VCaP (cell line): Measurements from ENCODE around the gene NNAT.
"Not testable (repeated sequence)": the region's sequence is repeated elsewhere in the genome, so short reads cannot be mapped to it uniquely, and the experiment has no call there.

Experiments used
- H3K27ac ChIP-seq: fragments of 450-650 bp; 2 replicates; pipeline ENCODE4 v1.5.1; 2017
- CTCF ChIP-seq: fragments of 450-650 bp; conservative IDR thresholded peaks from 2 replicates; pipeline ENCODE4 v1.5.1; 2017; ENCODE audit warnings: mild to moderate bottlenecking, moderate library complexity

The NNAT gene

GRCh38 chr20:37479266-37479665 is 41.8 kb upstream of the NNAT start:
- TF ChIP-seq CTCF: no peak
- no peak overlapping the region for H3K27ac ChIP-seq

GRCh38 chr20:37479925-37480691 is 40.9 kb upstream of the NNAT start:
- H3K27ac ChIP-seq: no peak overlapping the region
- no peak for TF ChIP-seq CTCF

GRCh38 chr20:37480919-37481318 is 40.1 kb upstream of the NNAT start:
- H3K27ac ChIP-seq: no peak overlapping the region
- no peak for TF ChIP-seq CTCF

GRCh38 chr20:37481610-37482009 is 39.4 kb upstream of the NNAT start:
- H3K27ac ChIP-seq: no peak overlapping the region
- no peak for TF ChIP-seq CTCF

- TF ChIP-seq CTCF: no peak
Observed at GRCh38 chr20:37484331-37484730, 36.7 kb upstream of the NNAT start.

GRCh38 chr20:37486209-37486608 is 34.8 kb upstream of the NNAT start:
- not testable (repeated sequence) for H3K27ac ChIP-seq

More at GRCh38 chr20:37484331-37484730, 36.7 kb upstream of the NNAT start:
- H3K27ac ChIP-seq: no peak overlapping the region

- no peak for TF ChIP-seq CTCF
- H3K27ac ChIP-seq: no peak overlapping the region
Observed at GRCh38 chr20:37490663-37491350, 30.2 kb upstream of the NNAT start.

GRCh38 chr20:37492096-37492625 is 28.9 kb upstream of the NNAT start:
- no peak for TF ChIP-seq CTCF
- H3K27ac ChIP-seq: no peak overlapping the region
